GM21526 (cell line): ENCODE results near the gene SWAP70.

ENCODE experiments used
- ATAC-seq: cut with Tn5 transposase; IDR thresholded peaks from one replicate; pipeline ENCODE4 v1.9.1; 2021; ENCODE audit warnings: moderate library complexity; ENCODE audit not compliant: unreplicated experiment, low FRiP score

The SWAP70 gene

GRCh38 chr11:9771071-9771511 is 107.2 kb downstream of the SWAP70 start:
- ATAC-seq: no peak

- no peak for ATAC-seq
Measured at GRCh38 chr11:9772218-9772617, 108.3 kb downstream of the SWAP70 start.

- no peak for ATAC-seq
Measured at GRCh38 chr11:9773524-9773923, 109.6 kb downstream of the SWAP70 start.

GRCh38 chr11:9774109-9774508 is 110.2 kb downstream of the SWAP70 start:
- ATAC-seq: no peak

GRCh38 chr11:9774591-9775397 is 110.9 kb downstream of the SWAP70 start:
- no peak for ATAC-seq

DNA sequence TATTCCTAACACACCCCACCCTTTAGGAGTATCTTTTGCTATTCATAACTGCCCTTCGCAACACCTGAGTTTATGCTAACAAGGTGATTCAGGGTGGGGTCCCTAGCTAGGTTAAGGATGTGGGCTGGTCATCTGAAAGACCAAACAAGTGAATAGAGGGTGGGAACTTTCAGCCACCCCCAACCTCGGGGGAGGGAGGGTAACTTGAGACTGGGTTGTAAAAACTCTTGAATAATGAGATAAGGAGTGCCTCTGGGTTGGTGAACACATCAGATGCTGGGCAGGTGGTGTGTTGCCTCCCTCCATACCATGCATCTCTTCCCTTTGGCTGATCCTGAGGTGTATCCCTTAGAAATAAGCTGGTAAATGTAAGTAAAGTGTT is 111.5 kb downstream of the SWAP70 start:
- ATAC-seq: no peak

- ATAC-seq: no peak
Measured at GRCh38 chr11:9776203-9776602, 112.3 kb downstream of the SWAP70 start.

DNA sequence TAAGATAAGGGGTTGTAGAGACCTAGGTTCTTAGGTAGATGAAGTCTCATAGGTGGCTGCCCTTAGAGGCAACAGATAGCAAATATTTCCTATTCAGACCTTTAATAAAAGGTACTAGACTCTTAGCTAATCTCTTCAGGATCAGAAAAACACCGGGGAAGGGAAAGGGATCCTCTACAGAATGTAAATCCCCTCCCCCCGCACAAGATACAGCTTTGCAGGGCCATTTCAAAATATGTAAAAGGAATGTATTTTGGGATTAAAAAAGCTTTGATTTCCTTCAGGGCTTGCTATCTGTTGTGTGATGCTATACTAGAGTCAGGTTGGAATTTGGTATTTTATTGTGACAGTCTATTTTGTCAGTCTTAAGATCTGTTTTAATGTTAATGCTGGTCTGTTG is 113.2 kb downstream of the SWAP70 start:
- ATAC-seq: no peak

DNA sequence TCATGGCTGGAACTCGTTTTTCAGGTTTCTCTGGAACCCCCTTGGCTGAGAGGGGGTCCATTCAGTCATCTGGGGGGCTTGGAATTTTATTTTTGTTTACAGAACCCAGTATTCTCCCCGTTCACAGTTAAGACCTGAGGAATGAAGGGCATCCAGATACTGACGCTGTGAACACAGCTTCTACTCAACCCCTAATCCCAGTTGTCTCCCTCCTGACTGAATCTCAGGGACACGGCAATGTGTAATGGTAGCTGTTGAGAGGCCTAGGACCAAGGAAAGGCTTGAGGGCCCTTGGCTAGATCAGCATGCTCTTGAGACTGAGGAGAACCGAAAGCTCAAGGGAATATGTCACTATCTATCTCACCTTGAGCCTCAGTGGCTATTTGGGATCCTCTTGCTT is 113.6 kb downstream of the SWAP70 start:
- no peak for ATAC-seq

DNA sequence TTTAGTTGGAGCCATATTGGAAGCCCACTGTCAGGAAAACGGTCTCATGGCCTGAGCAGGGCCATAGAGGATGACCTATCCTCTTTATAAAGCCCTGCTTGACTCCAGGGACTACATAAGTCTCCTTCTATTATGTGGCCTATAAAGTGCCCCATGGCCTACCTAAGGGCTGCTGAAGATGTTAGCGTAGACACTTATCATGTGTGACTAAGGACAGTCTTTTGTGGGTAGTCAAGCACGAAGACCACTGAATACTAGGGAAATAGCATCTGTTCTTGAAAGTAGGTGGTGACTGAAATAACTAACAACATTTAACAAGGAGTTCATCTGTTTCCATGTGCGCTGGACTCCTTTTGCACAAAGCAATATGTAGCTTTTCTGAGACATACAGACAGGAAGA is 117.1 kb downstream of the SWAP70 start:
- ATAC-seq: no peak

DNA sequence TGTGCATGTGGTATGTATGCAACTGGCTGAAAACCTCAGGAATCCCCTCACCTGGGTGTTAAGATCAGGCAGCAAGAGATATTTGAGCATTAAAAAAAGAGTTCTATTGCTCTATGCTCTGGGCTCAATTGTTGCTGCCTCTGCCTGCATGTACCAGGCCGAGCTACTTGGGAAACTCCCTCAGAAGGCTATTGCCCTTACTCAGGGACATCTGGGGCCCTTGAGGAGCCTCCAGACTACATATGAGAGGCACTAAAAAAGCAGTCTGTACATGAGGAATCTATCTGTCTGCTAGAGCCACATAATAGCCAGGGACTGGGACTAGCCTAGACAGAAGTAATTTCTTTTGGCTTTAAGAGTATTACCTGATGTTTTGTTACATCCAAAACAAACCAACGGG is 120.1 kb downstream of the SWAP70 start:
- no peak for ATAC-seq

DNA sequence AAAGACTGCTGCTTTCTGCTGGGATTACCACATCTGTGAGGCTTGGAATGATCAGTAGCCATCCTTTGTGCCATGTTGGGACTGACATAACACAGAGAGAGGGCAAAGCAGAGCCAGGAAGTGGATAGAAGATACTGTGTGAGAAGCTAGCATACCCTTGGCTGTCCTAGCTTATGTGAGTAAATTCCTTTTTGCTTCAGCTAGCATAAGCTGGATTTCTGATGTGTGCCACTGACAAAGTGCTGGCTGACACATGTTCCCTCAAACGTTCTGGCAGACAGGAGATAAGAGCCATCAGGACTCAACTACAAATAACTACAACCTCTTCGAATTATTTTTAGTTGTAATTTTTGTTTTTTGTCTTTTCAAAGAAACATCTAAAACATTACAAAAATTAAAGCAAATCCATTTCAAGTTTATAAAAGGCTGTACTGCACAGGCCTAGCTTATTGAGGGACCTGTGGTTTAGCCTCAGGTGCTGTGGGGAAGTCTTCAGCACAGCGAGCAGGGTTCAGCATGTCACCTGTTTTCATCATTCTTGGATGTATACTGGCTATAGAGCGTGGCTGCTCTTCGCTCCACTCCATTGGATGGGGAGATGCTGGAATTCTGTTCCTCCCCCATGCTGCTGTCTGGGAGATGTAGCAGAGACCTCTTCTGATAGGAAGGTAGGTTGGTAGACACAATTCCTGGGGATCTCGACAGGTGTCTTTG is 120.9 kb downstream of the SWAP70 start:
- ATAC-seq: no peak

- no peak for ATAC-seq
Measured at GRCh38 chr11:9787260-9787659, 123.4 kb downstream of the SWAP70 start.

- no peak for ATAC-seq
Measured at GRCh38 chr11:9787981-9788521, 124.2 kb downstream of the SWAP70 start.

DNA sequence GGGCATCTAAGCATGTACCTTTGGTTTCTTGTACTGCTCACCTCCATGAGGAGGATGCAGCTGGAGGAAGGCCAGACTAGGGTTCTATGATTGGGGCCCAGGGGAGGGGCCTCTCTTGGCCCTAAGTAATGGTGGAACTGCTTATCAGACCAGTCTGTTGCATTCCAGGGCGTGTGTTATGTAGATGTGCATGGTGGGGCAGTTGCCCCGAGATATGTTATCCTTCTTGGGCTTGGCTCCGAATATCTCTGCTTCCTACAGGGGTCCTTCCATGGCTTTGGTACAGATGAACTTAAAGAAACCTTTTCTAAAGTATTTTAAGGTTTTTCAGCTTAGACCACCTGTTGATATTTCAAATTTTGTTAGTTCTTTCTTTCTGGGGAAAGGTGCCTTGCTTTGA is 126.0 kb downstream of the SWAP70 start:
- ATAC-seq: no peak

GRCh38 chr11:9790703-9791102 is 126.8 kb downstream of the SWAP70 start:
- no peak for ATAC-seq

DNA sequence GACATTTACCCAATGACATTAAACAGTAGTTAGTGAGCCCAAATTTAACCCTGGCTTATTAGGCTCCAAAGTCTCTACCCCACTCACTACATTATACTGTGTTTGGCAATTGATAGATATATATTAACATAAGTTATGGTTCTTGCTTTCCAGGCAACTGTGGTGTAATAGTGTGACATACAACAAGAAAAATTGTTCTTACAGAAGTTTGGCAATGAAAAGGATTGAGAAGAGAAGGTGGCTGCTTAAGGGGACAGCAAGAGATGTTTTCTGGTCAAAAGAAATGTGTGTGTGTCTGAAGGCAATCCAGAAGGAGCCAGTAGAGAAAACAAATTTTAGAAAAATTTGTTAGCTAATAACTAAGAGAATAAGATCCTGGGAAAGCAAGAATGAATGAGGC is 132.4 kb downstream of the SWAP70 start:
- ATAC-seq: no peak

GRCh38 chr11:9796854-9797253 is 133.0 kb downstream of the SWAP70 start:
- no peak for ATAC-seq

GRCh38 chr11:9797300-9797699 is 133.4 kb downstream of the SWAP70 start:
- no peak for ATAC-seq

- ATAC-seq: no peak
Measured at GRCh38 chr11:9799886-9800285, 136.0 kb downstream of the SWAP70 start.

GRCh38 chr11:9802291-9802861 is 138.5 kb downstream of the SWAP70 start:
- ATAC-seq: no peak
